NCI-H446 (cell line): ENCODE results near the gene NUBP2.

ENCODE experiments used
- DNase-seq, 2 experiments: peaks; one replicate each; lab custom pipeline; 2025; lab: John Stamatoyannopoulos, UW

The NUBP2 gene

GRCh38 chr16:1782408-1783264, at the start of gene NUBP2, which contains the start of gene SPSB3:
Gene NUBP2 (plus strand): TSS chr16:1782960. CDS start chr16:1783021, 61 bp downstream.
Gene SPSB3 (minus strand): TSS chr16:1782571. CDS start chr16:1781483, 1,088 bp downstream.
- DNase-seq = peak; percentile 96 to 100

GRCh38 chr16:1734123-1734522, 48.6 kb upstream of the NUBP2 start:
- DNase-seq = no peak

GRCh38 chr16:1734816-1735215, 47.9 kb upstream of the NUBP2 start:
- no peak for DNase-seq

- no peak for DNase-seq
Measured at GRCh38 chr16:1740234-1740633, 42.5 kb upstream of the NUBP2 start.

DNA sequence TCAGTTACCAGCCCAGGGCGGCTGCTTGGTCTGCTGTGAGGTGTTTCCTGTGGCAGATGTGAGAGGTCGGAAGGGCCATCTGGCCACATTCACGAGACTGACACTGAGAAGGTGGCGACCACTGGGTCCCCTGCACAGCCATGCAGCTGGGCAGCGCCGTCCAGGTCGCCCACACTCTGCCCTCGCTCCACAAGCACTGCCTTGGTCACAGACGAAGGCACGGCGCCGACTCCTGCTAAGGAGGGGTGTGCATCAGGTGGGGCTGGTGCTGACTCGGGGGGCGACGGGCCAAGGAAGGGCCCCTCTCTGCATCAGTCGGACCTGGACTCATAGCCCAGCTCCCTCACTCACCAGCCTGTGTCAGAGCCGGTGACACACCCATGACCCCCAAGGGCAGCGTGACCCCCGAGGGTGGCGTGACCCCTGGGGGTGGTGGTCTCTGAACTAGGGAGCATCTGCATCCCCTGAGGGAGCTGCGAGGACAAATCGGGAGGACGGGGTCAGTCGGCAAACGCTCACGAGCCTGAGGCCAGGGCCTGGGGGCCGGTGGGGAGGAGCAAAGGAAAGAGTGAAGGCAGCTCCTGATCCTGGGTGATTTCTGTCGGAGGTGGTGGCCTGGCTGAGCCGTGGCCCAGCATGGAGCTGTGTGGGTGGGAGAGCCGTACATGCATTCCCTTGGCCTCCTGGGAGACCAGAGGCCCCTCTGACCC, 41.8 kb upstream of the NUBP2 start:
- DNase-seq = no peak

GRCh38 chr16:1741553-1742165, 41.1 kb upstream of the NUBP2 start:
- no peak for DNase-seq

DNA sequence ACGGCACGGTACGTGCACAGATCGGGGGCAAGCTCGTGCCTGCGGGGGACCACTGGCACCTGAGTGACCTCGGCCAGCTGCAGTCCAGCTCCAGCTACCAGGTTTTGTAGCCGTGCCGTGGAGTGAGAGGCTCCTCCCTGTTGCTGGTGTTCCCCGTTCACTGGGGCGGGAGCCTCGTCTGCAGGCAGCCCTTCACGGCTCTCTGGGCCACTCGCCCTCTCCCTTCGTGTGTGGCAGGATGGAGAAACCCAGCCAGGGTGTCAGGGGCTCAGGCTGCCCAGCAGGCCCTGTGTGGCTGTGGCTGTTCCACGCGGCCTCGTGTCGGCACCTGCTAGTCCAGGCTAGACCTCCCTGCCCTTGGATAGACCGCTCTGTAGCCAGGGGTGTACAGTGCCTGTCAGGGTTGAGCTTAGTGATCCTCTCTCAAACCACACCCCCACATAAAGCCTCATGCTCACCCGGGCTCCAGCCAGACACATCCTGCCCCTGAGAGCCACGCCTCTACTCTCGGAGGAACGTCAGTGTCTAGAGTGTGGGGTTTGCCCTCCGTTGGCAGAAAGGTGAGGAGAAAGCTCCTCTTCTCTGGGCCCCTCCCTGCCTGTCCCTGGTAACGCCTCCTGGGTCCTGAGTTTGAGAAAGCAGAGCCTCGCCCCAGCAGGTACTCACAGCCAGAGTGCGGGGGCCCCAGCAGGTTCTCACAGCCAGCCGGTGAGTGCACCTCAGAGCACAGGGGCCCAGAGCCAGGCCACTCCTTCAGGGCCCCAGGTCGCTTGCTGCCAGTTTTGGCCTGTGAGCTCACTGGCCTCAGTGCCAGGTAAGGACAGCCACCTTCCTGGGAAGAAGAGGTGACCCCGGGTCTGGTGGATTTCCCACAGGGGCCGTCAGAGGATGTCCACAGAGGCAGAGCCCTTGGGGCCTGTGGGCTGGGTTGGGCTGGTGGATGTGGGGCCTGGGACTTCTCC, 39.1 kb upstream of the NUBP2 start:
- no peak for DNase-seq

DNA sequence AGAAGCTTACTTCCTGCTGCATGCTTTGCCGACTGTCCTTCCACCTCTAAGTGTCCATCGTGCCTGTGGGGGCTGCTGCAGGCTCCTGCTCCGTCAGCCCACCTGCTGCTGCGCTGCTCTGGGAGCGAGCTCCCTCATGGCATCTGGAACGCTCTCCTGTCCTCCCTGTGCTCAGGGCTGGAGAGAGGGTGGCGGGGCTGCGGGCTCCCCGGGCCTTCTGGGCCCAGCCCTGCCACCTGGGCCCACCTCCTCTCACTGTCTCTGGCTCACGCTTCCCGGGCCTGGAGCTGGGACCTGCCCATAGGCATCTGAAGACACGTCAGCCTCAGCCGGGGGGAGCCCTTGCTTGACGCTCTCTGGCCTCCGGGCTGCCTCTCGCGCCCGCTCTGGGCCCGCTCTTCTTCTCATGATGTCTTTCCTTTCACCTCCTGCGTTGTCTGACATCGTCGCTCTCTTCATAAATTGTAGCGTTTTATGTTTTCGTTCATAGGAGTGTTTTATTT, 38.4 kb upstream of the NUBP2 start:
- no peak for DNase-seq

DNA sequence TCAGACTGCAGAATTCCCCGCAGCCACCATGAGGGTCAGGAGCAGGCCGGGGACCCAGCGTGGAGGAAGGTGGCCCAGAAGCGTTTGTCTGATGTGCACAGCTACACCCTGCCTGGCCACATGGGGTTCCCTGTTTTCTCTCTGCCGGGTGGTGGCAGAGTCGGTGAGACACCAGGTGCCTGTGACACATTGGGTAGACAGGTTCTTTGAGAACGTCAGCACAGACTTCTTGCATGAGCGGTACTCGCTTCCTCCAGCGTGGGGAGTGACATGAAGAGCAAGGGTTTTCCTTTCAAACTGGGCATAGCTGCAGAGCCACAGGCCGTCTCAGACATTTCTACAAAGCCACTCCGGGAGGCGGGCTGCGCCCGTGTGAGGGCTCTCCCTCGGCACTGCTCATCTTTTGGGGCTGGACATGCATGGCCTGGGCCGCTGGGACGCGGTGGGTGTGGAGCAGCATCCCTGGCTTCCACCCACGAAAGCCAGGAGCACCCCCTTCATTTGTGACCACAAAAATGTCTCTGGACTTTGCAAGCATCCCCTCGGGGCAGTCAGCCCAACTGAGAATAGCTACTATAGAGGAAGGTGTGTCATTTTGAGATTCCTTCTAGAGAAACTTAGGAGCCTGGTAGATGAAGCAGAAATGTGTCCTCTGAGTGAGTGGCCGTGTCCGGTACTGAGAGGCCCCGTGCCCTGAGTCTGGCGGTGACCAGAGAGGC, 37.4 kb upstream of the NUBP2 start:
- DNase-seq = no peak

DNA sequence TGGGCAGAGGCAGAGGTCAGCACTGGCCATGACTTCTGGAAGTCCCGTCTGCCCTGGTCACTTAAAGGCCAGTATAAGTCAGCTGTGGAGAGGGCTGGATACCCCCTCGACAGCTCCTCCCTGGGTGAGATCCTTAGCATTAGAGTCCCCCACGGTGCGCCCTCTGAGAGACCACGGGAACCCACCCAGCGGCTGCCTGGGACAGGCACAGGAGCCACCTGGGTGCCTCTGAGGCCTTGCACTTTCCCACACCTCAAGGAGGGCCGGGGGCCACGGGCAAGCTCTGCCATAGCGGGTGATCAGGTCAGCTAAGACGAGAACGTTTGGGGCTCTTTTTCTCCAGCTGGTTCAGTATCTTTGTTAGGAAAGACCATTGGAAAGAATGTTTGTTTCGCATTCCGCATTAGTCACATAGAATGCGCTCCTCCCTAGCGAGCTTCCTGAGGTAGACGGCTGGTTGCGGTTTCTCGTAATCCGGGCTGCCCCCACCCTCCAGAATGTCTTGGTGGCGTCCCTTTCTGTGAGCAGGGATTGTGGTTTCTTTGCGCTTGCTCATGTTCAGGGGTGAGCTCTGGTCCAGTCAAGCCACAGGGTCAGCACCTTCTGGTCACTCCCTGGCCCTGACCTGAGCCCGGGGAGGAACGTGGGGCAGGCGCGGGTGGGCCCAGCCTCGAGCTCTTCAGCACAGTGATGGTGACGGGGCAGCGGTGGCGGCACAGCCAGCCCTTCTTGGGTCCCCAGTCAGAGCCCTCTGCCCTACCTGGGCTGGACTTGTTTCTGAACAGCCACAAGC, 36.7 kb upstream of the NUBP2 start:
- no peak for DNase-seq

DNA sequence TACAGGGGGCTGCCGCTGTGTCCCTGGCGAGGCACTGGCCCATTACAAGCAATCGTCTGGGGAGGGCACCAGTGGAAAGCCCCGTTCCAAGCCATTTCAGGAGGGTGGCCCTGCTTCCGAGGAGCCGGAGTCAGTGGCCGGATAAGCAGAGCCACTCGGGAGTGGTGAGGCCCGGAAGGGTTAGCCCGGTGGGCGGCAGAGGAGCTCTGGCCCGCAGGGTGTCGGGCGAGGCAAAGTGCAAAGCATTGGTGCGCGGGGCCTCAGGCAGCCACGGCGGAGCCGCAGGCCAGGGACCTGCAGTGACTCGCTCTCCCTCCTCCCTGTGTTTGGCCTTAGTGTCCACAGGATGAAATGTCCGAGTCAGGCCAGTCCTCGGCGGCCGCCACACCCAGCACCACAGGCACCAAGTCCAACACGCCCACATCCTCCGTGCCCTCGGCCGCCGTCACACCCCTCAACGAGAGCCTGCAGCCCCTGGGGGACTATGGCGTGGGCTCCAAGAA, 36.0 kb upstream of the NUBP2 start:
- no peak for DNase-seq

DNA sequence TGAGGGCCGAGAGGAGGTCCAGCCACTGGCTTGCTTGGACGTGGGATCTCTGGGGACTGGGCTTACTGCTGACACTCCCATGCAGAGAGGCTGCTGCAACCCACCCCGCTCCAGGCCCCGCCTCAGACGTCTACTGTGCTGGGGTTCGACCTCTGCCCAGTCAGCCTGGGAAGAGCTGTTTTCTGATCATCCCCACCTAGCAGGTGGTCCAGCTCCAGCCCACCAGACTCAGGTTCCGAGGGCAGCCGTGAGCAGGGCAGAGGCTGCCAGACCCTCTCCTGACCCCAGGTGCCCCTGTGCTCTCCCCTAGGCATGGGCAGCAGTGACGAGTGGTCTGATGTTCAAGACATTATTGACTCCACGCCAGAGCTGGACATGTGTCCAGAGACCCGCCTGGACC, 34.8 kb upstream of the NUBP2 start:
- no peak for DNase-seq

- DNase-seq = no peak
Measured at GRCh38 chr16:1749152-1750117, 33.3 kb upstream of the NUBP2 start.

DNA sequence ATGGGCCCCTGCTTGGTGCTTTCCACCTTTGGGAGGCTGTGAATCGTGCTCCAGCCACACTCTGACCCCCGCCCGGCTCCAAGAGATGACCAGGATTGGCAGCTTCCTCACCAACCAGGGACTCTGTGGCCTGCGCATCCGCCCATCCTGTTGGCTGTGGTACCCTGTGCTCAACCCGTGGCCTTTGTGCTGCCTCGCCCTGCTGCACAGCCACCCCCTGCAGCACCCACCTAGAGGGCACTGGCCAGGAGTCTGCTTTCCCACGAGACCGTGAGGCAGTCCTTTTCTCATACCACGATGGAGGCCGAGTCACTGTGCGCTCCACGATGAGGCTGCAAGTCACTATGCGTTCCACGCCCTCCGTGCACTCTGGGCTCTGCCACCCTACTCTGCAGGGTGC, 30.8 kb upstream of the NUBP2 start:
- DNase-seq = no peak

- DNase-seq = no peak
Measured at GRCh38 chr16:1752853-1753252, 29.9 kb upstream of the NUBP2 start.

DNA sequence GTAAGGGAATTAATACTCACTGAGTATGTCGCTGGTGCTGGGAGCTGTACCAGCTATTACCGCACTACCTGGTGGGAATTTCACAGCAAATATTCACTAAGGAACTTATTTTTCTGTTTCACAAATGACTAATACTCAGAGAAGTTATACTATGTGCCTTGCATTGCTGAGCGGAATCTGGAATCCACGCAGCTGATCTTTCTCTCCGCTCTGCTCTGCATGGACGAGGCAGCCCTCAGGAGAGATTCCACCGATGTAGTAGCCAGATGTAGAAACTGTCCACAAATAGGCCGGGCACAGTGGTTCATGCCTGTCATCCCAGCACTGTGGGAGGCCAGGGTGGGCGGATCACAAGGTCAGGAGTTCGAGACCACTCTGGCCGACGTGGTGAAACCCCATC, 28.6 kb upstream of the NUBP2 start:
- no peak for DNase-seq

DNA sequence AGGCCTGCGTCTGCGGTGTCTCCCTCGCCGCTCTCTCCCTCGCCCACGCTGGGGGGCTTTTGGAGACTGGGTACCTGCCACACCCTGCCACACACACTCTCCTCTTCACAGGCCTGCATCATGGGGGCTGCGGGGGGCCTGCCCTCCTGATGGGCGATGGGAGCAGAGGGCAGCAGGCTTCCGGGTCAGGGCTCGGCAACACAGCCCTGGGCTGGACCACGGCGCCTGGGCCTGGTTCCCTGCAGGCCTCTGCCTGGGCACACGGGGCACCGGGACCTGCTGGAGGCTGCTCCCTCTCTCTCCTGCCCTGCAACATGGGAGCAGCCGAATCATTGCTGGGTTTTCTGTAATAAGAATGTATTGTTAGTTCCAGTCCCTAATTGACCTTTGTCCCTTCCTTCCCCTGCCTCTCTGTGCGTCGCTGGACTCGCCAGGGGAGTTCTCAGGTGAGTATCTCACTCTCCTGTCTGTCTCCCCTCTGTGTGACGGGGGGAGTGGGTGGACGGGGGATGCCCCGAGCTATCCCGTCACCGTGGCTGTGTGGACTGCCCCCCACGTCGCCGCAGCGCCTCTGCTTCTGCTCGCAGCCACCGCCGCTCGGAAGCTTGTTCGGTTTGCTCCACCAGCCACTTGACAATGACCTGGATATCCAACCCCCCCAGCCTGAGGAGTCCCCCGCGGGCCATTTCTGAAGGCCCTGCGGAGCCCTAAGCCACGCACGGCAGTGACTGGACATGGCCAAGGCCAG, 24.9 kb upstream of the NUBP2 start:
- no peak for DNase-seq

GRCh38 chr16:1758923-1759322, 23.8 kb upstream of the NUBP2 start:
- DNase-seq = no peak
